Airway epithelial cell (primary cell): ENCODE measurements around the gene PRAMEF17. TPM values are rescaled to one million over a fixed set of nuclear protein-coding genes. Genes with fewer than 3 reads are reported as not detected.

Experiments
- total RNA-seq: library from RNA; depleted of rRNA; stranded (reverse); fragments of >200 nt; gene quantifications from 2 replicates; pipeline ENCODE4 v1.2.3, GENCODE V29; 2015

PRAMEF17 gene, protein sequence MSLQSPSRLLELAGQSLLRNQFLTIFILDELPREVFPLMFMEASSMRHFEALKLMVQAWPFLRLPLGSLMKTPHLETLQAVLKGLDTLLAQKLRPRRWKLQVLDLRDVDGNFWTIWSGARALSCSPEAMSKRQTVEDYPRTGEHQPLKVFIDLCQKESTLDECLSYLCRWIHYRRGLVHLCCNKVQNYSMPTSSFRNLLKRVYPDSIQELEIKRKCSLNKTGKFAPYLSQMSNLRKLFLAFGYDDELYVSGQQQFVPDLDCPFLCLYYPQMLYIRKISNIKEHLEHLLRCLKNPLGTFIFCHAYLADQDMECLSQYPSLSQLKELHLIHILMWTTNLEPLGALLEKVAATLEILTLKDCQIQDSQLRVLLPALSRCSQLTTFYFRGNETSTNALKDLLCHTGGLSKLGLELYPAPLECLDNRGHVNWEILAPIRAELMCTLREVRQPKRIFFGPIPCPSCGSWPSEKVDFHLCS
- total RNA-seq = not detected in 2 replicates

DNA sequence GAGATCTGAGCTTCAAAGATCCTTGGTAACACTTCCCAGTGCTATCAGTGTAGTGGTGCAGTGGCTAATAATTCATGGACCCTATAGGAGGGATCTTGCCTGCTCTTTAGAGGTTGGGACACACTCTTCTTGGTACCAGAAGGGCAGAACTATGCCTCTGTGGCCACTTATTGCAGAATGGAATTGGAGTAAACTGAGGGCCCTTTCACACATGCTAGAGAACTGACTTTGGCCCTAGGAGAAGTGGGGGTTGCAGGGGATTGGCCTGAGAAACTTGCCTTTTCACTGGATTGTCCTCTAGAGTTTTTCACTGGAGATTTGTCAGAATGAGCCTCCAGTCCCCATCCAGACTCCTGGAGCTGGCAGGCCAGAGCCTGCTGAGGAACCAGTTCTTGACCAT, at the start of gene PRAMEF17:
Gene PRAMEF17 (plus strand): TSS at position 301 of the 400 bp plus-strand sequence. CDS start 26 bp downstream, at position 327.

DNA sequence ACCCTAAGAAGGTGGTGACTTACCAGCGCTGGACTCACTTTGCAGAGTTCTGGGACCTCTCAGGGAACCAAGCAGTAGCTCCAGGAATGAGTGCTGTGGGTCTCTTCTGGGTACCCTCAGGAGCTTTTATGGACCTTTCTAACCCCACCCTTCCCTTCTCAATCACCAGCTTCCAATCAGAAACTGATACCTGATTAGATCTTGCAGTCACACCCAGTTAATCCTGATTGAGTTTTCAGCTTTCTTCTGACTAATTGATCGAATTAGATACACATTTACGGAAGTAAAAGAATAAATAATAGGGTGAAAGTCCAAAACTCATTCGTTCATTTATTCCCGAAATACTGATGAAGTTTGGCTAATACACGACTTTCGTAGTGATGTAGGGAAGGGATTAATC, 42.4 kb upstream of the PRAMEF17 start, which contains the start of gene PRAMEF14:
Gene PRAMEF14 (minus strand): TSS at position 101 of the 400 bp plus-strand sequence. CDS start 1,820 bp downstream, outside the sequence.

DNA sequence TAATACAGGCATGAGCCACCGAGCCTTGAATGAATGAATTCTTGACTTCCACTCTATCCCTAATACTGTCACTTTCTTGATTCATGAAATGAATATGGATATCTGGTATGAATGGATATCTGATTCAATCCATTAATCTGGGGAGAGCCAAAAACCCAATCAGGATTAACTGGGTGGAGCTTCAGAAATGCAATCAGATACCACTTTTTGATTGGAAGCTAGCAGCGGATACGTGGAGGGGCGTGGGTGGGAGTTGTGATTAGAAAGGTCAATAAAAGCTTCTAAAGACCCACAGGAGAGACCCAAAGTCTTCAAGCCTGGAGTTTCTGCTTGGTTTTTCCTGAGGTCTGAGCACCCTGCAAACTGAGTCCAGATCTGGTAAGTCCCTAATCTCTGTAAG, 20.7 kb downstream of the PRAMEF17 start, which contains the start of gene PRAMEF20:
Gene PRAMEF20 (plus strand): TSS at position 301 of the 400 bp plus-strand sequence. CDS start 5,905 bp downstream, outside the sequence.

Other genes with a start within 250 kb of the PRAMEF17 start
- not detected in 2 replicates for gene PRAMEF26, start 233.6 kb upstream of the PRAMEF17 start, total RNA-seq
- gene HNRNPCL4, start 224.0 kb upstream of the PRAMEF17 start, total RNA-seq = not detected in 2 replicates
- gene PRAMEF9, start 217.8 kb upstream of the PRAMEF17 start, total RNA-seq = not detected in 2 replicates
- gene PRAMEF13, start 188.2 kb upstream of the PRAMEF17 start, total RNA-seq = not detected in 2 replicates
- not detected in 2 replicates for gene PRAMEF18, start 163.5 kb upstream of the PRAMEF17 start, total RNA-seq
- gene PRAMEF5, start 135.4 kb upstream of the PRAMEF17 start, total RNA-seq = not detected in 2 replicates
- not detected in 2 replicates for gene PRAMEF8, start 104.5 kb upstream of the PRAMEF17 start, total RNA-seq
- gene PRAMEF33, start 86.1 kb upstream of the PRAMEF17 start, total RNA-seq = not detected in 2 replicates
- not detected in 2 replicates for gene PRAMEF15, start 74.1 kb upstream of the PRAMEF17 start, total RNA-seq
- gene PRAMEF14, start 42.5 kb upstream of the PRAMEF17 start, total RNA-seq = not detected in 2 replicates
- not detected in 2 replicates for gene PRAMEF19, start 17.7 kb upstream of the PRAMEF17 start, total RNA-seq
- gene PRAMEF20, start 20.8 kb downstream of the PRAMEF17 start, total RNA-seq = not detected in 2 replicates
- gene LRRC38, start 124.4 kb downstream of the PRAMEF17 start, total RNA-seq = not detected in 2 replicates
- gene PDPN, start 194.2 kb downstream of the PRAMEF17 start, total RNA-seq = 18.9 and 22.6 TPM in 2 replicates